Natural killer cell (primary cell): ENCODE data around the gene PTPRJ. TPM values are rescaled to one million over a fixed set of nuclear protein-coding genes. Genes with fewer than 3 reads are reported as not detected.

ENCODE experiments used
- ATAC-seq, 3 donors: fragments of 150-1000 bp in 2 of 3; fragments of 200-7000 bp in 1 of 3; cut with Tn5 transposase; 1 replicate in 1 of 3; 2 replicates in 2 of 3; pipeline ENCODE4 v1.10.0; 2021; ENCODE audit warnings: mild to moderate bottlenecking in 2 of 3, moderate library complexity in 2 of 3
- DNase-seq, 2 donors: peaks; one replicate each; pipeline versions ENCODE4 v3.0.0 to v3.0.0-alpha.2; 2013 to 2021; ENCODE audit warnings: mixed read lengths in 1 of 2
- H3K27ac ChIP-seq: one replicate; pipeline ENCODE4 v1.5.1; 2013; ENCODE audit warnings: mild to moderate bottlenecking, low read length
- H3K27me3 ChIP-seq: one replicate; pipeline ENCODE4 v1.6.1; 2013; ENCODE audit warnings: low read length; ENCODE audit not compliant: control insufficient read depth, insufficient read depth
- H3K36me3 ChIP-seq: one replicate; pipeline ENCODE4 v1.6.1; 2013; ENCODE audit warnings: low read length; ENCODE audit not compliant: control insufficient read depth, insufficient read depth
- H3K4me1 ChIP-seq: one replicate; pipeline ENCODE4 v1.6.1; 2013; ENCODE audit warnings: low read length; ENCODE audit not compliant: control insufficient read depth, insufficient read depth
- H3K4me3 ChIP-seq: one replicate; pipeline ENCODE4 v1.5.1; 2013; ENCODE audit warnings: low read length
- H3K9me3 ChIP-seq: one replicate; pipeline ENCODE4 v1.6.1; 2013; ENCODE audit warnings: low read length; ENCODE audit not compliant: control insufficient read depth, insufficient read depth
- H3K27ac Mint-ChIP-seq, 2 donors: one replicate each; pipeline ENCODE4 v1.8.0; 2022; ENCODE audit warnings: mild to moderate bottlenecking in 2 of 2, mixed read lengths in 2 of 2, moderate library complexity in 1 of 2
- H3K27me3 Mint-ChIP-seq, 2 donors: one replicate each; pipeline ENCODE4 v1.8.0; 2022; ENCODE audit warnings: low read depth in 2 of 2, mixed read lengths in 2 of 2
- H3K36me3 Mint-ChIP-seq: one replicate; pipeline ENCODE4 v1.8.0; 2022; ENCODE audit warnings: mixed read lengths
- H3K4me1 Mint-ChIP-seq, 2 donors: one replicate each; pipeline ENCODE4 v1.8.0; 2022; ENCODE audit warnings: mixed read lengths in 2 of 2
- H3K4me3 Mint-ChIP-seq: one replicate; pipeline ENCODE4 v1.8.0; 2022; ENCODE audit warnings: mild to moderate bottlenecking, moderate library complexity, mixed read lengths
- H3K9me3 Mint-ChIP-seq, 2 donors: one replicate each; pipeline ENCODE4 v1.8.0; 2022; ENCODE audit warnings: mixed read lengths in 2 of 2
- CTCF ChIP-seq: fragments of 200-600 bp; IDR thresholded peaks from one replicate; pipeline ENCODE4 v1.8.0; 2022; ENCODE audit warnings: antibody characterized with exemption
- WGBS: methylation state at CpG from one replicate; pipeline ENCODE4 v1.1.7; 2013; ENCODE audit warnings: missing lambda C conversion rate; ENCODE audit not compliant: insufficient coverage; 5-methylcytosine and 5-hydroxymethylcytosine counted together
- intact Hi-C: fragments of 100-400 bp; cut with micrococcal nuclease; formaldehyde crosslinking; loops from one replicate; pipeline ENCODE4 v1.14.2; 2022
- total RNA-seq, 4 donors: library from RNA; stranded (reverse); fragments of 120-200 nt in 1 of 4; gene quantifications; one replicate each; pipeline versions ENCODE4 v1.2.3 to v1.2.4, GENCODE V29; 2013 to 2022

The PTPRJ gene
- total RNA-seq, 3 donors from 2014 or later (not counting 1 experiment from before 2014, with no cell fraction given), result 110 to 127 (median 111) TPM

- H3K27me3 Mint-ChIP-seq, result no peaks in the 10 kb centered on the region
- H3K9me3 ChIP-seq, result no peaks in the 10 kb centered on the region
- no peak overlapping the region for H3K27ac ChIP-seq
- no peak for TF ChIP-seq CTCF
- peaks cover 51% of the 10 kb centered on the region for H3K4me1 ChIP-seq
- ATAC-seq, result no peak
- no peaks in the 10 kb centered on the region for H3K27me3 ChIP-seq
- peak overlapping the region; percentile 79 to 91 for H3K27ac Mint-ChIP-seq
- no peak overlapping the region for H3K4me3 ChIP-seq
- DNase-seq, result no peak
- H3K4me1 Mint-ChIP-seq, result peaks cover 81 to 83% of the 10 kb centered on the region in 2 donors
- H3K4me3 Mint-ChIP-seq, result no peak overlapping the region
- H3K36me3 ChIP-seq, result no peaks in the 10 kb centered on the region
- no peaks in the 10 kb centered on the region for H3K9me3 Mint-ChIP-seq
- intact Hi-C loops, result no loop called here
- WGBS, result 79% methylated on average over 6 of the region's 6 CpGs
- H3K36me3 Mint-ChIP-seq, result no peaks in the 10 kb centered on the region
Observed at GRCh38 chr11:48079596-48079995, 99.2 kb downstream of the PTPRJ start.

- WGBS, result 96% methylated on average over 6 of the region's 6 CpGs
- H3K27ac ChIP-seq, result no peak overlapping the region
- H3K27ac Mint-ChIP-seq, result peak overlapping the region; percentile 79 to 91
Observed at GRCh38 chr11:48080301-48080861, 100.0 kb downstream of the PTPRJ start.

GRCh38 chr11:48081151-48082010, 101.0 kb downstream of the PTPRJ start:
- Mint-ChIP-seq H3K4me1 (peaks cover 73 to 75% of the 10 kb centered on the region in 2 donors), H3K4me3 (peak overlapping the region; percentile 61), H3K36me3 (no peaks in the 10 kb centered on the region), H3K9me3 (no peaks in the 10 kb centered on the region), H3K27me3 (no peaks in the 10 kb centered on the region), H3K27ac (peak overlapping the region; percentile 79 to 91)
- intact Hi-C loops, result loop anchor here (2.0 kb wide), 1 partner anchor 69 kb away; no protein-coding TSS in a partner anchor
- Histone ChIP-seq H3K36me3 (no peaks in the 10 kb centered on the region), H3K27me3 (no peaks in the 10 kb centered on the region), H3K27ac (no peak overlapping the region), H3K9me3 (no peaks in the 10 kb centered on the region), H3K4me1 (peaks cover 48% of the 10 kb centered on the region), H3K4me3 (no peak overlapping the region)
- no peak for TF ChIP-seq CTCF
- 44% methylated on average over 19 of the region's 19 CpGs for WGBS
- peak; percentile 44 to 46 for DNase-seq
- peak; percentile 86 to 91 (median 90) for ATAC-seq

More at GRCh38 chr11:48080301-48080861, 100.0 kb downstream of the PTPRJ start:
- Histone ChIP-seq H3K9me3 (no peaks in the 10 kb centered on the region), H3K4me3 (no peak overlapping the region), H3K27me3 (no peaks in the 10 kb centered on the region), H3K4me1 (peaks cover 48% of the 10 kb centered on the region), H3K36me3 (no peaks in the 10 kb centered on the region)
- no peak for TF ChIP-seq CTCF
- ATAC-seq (no peak), DNase-seq (no peak)
- no peaks in the 10 kb centered on the region for H3K9me3 Mint-ChIP-seq
- intact Hi-C loops, result loop anchor here (2.0 kb wide), 1 partner anchor 68 kb away; no protein-coding TSS in a partner anchor
- H3K36me3 Mint-ChIP-seq, result no peaks in the 10 kb centered on the region
- H3K4me3 Mint-ChIP-seq, result peak overlapping the region; percentile 25
- H3K27me3 Mint-ChIP-seq, result no peaks in the 10 kb centered on the region
- peaks cover 77 to 83% of the 10 kb centered on the region in 2 donors for H3K4me1 Mint-ChIP-seq
